Stimulated activated CD8-positive, alpha-beta memory T cell treated with anti-CD3 and anti-CD28 coated beads, Interleukin-7, amount 100 ng/mL, for 48 hours (primary cell): ENCODE measurements around the gene PRPF38B.

Source experiments
- DNase-seq, 2 donors: peaks; one replicate each; pipeline ENCODE4 v3.0.0-alpha.2; 2020; ENCODE audit warnings: low read depth in 1 of 2; ENCODE audit errors: extremely low read depth in 1 of 2

Gene PRPF38B

DNA sequence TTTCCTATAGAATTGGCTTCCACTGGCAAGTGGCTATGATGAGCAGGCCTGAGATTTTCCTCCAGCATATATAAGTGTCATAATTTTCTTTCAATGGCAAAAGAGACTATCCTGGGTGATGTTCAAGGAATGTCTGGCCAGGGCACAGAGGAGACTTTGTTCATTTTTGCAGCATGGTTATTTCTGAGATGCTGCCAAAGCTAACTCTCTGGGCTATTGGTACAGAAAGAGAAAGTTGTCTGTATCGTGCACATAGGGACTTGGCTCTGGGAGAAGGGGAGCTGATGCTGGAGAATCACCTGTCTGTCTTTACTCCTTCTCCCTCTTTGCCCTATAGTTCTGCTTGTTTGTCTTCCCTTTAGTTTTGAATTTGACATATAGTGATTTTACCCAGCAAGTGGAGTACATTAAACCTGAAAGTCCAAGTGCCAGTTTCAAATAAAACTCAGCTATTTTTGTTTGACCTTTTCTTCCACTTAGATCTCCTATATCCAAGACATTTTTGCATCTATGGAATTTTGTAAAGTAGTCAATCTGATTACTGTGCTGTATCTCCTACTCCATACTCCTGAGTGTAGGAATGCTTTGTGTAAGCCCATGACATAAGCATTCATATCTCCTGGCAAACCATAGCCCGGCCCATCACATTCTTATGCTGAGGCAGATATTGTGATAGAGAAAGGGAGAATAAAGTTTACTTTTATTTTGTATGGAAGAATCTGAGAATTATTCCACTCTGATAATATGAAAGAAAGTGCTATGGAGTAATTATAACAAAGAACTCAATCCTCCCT is 24.5 kb downstream of the PRPF38B start:
- no peak for DNase-seq

- no peak for DNase-seq
These were observed 25.7 kb downstream of the PRPF38B start for GRCh38 chr1:108717774-108718316.

DNA sequence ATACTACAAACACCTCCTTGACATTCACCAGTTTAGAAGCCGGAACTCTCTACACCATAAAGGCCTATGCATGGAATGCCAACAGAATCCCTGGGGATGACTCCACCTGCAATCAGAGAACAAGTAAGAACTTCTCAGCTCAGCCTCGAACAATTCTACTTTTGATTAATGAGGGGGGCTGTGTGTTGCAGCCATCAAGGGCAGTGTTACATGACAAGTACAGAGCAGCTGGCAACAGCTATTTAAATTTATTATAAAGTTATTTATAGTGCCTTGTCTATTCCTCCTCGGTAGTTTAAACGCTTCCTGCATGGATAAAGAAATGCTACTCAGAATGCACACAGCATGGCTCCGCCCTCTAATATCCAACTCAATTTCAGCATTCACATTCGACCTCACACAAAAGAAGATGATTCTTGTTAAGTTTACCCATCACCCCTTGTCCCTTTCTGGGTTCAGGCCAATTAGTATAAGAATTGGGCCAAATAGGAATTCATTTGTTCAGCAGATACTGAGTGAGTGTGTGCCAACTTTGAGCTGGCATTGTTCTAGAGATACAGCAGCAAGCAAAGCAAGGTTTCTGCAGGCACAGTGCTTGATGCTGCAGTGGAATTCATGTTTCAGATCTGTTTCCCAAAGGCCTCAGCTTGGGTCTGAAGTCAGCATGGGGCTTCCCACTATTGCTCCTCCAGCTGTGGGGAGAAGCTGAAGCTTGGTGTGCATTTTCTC is 27.0 kb downstream of the PRPF38B start:
- no peak for DNase-seq

DNA sequence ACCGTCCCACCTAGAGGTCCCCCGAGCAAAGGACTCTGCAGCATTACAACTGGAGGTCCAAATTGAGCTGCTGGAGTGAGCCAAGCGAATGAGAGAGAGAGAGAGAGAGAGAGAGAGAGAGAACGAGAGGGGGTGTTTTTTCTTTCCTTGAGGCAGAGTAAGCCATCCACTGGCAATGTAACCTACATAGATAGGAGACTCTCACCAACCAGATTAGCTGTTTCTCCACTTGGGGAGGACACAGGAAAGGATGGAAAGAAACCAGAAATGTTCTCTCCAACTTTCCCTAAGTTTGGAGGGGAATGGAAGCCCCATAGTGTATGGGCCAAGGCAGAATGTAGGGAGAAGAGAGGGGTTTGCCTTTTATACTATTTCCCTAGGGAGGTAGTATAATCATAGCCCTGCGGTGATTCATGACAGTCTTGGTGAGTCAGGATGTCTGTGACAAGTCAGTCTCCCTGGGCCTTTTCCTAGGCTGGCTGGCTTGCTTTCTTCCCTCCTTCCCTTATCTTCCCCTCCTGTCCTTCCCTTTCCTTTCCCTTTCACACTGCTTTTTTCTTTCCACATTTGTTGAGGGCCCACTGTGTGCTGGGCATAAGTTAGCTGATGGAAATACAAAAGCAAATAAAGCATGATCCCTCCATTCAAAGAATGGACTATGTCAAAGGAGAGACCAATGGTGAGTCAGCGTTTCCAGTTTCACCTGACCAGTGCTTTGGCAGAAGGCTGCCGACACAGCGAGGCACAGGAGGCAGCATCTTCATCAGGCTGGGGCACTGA is 27.7 kb downstream of the PRPF38B start:
- DNase-seq = no peak

GRCh38 chr1:108722292-108722691 is 30.2 kb downstream of the PRPF38B start:
- DNase-seq = no peak

- no peak for DNase-seq
These were observed 33.8 kb downstream of the PRPF38B start for GRCh38 chr1:108725906-108726305.

DNA sequence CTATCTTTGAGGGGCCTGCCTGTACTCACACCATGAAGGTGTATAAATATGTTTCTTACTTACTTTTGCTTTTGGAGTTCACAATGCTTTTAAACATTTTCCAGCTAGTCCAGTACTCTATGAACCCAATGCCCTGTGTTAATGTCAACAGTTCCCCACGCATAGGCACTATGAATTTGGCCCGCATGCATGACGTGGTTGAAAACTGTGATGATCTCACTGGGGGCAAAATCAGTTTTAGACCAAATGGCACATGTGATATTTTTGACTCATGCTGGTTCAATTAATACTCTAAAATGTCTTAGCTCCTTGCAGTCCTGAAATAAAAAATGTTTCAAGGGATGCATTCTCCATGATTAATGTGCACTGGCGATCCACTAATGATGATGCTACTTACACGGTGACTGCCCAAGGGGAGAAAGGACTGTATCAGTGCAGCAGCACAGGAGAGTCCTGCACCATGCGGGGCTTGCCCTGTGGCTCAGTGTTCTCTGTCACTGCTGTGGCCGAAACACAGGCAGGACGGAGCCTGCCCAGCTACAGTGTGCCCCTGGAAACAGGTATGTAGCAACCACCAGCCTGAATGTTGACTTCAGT is 36.3 kb downstream of the PRPF38B start:
- no peak for DNase-seq

DNA sequence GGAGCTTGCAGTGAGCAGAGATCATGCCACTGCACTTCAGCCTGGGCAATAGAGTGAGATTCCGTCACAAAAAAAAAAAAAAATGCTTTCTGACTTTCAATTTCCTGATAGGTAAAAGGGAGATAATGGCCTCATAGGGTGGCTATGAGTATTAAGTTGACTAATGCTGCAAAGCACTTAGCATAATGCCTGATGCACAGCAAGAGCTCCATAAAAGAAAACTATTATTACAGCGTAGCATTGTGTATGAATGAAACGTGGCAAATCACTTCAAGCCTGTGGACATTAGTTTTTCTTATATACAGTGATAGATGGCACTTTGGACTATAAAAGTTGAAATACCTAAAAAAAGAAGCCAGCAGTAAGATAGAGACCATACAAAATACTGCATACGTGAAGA is 37.4 kb downstream of the PRPF38B start:
- DNase-seq = no peak

GRCh38 chr1:108732398-108732797 is 40.3 kb downstream of the PRPF38B start:
- DNase-seq = no peak

DNA sequence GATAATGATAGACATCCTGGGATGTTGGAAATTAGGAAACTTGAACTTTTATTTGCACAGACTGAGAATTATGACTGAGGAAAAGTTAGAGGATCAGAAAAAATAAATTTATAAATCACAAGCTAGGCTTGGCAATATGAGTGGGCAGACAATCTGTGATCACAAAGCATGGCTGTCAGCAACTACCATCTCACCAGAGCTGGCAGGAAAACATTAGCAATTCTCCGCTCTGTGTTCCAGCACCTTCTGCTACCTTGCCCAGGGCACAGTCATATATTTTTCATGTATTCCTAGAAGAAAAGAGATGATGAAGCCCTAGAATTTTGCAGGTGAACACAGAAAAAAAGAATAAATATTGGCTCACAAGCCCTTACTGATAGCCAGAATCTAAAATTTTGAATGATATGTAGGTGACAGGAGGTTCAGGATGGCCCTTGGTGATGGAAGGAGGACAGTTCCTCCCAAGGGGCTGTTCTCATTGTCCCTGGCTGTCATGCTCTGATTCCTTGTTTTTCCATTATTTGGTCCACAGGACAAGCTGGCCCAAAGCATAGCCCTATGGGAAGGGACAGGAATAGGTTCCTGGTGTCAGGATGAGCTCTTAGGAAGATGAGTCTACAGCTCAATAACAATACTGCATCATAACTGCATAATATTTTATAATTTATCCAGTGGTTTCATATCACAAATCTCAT is 42.2 kb downstream of the PRPF38B start:
- no peak for DNase-seq

DNA sequence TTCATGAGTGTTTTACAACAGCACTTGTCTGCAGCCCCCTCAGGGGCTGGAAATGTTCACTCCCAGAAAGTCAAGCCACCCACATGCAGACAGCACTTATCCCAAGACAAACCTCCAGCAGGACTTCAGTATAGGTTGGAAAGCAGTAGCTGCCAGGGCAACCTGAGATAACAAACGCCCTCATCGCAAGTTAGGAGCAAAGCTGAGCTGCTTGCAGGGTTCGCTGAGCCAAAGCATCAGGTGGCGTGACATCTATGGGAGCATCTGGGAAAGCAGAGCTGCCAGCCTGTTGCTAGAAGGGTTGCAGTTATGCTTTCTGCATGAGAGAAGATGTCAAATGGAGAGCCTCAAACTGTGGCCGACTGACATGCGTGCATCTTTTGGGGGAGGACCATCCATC is 50.1 kb downstream of the PRPF38B start:
- DNase-seq = no peak

DNA sequence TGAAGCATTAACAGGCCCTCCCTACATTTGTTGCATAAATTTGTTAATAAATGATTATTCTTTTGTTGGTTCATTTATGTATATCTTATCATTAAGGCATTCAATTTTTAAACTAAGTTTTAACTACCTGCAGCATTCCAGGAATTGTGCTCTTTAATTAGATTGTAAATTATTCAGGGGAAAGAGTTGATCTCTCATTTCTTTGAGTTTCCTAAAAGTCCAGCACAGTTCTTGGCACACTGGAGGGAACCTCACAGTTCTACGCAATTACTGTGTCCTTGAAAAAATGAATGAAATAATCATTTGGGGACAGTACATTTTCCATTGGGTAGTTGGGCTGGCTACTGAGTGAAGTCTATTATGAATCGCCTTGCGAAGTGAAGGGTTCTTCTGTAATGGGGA is 53.9 kb downstream of the PRPF38B start:
- no peak for DNase-seq

DNA sequence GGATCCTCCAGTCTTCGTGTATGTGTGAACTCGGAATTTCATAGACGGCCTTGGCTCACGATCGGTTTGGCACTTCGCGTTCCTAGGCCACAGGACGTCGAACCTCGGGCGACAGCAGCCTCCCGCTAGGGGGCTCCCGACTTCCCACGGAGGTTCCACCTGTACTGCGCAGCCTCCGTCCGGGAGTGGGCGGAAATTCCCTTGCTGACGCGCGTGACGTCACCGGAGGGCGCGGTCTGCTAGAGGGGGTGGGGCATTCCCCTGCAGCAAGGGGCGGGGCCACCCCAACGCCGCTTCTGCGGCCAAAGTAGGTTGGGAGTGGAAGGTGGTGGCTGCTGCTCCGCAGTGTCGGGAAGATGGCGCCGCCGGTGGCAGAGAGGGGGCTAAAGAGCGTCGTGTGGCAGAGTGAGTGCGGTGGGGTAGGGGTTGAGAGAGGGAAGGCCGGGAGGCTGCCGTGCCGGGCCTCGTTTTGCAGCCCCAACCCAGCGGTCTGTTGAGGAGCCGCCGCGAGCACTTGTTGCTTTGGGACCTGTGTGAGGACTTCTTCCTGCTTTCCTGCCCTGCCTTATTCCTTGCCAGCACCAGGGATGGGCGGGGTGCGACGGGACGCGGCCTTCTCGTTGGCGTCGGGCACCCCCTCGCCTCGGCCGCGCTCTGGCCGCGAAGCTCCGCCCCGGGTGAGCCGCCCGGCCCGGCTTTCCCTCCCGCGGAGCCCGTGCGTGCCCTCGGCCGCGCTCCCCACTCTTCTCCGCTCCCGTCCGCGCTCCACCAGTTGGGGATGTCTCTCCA is 54.5 kb downstream of the PRPF38B start, which contains the start of gene STXBP3:
Gene STXBP3, plus strand, starts transcription at position 293 of the 789 bp plus-strand sequence. Its CDS starts 64 bp downstream, at position 357.
- peak; percentile 99 to 100 for DNase-seq

DNA sequence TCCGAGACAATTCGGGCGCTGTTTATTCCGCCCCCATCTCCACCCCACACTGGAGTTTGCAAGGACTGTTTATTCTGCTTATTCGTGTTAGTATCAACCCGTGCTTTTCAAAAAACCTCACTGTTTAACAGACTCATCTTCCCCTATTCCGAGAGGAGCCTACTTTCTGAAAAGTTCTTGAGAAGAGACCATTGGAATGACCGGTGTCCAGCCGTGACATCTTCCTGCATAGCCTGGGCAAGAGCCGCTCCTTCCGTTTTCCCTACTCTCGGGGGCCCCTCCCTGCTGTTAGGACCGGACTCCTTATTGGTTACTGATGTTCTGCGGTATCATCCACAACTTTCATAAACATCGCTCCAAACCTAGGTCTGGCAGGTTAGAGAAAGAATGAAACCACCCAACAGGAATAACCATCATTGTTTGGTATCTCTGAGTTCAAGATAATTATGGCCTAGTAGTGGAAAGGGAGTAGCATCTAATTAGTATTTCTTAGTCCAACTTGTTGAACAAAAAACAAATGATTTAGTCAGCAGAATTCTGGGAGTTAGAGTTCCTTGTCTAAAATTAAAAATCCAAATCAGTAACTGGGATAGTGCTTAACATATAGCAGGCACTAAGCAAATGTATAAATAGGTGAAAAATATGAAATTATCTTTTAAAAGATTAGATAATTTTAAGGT is 55.2 kb downstream of the PRPF38B start:
- peak; percentile 6 to 32 for DNase-seq

- no peak for DNase-seq
These were observed 55.8 kb downstream of the PRPF38B start for GRCh38 chr1:108747898-108748297.

DNA sequence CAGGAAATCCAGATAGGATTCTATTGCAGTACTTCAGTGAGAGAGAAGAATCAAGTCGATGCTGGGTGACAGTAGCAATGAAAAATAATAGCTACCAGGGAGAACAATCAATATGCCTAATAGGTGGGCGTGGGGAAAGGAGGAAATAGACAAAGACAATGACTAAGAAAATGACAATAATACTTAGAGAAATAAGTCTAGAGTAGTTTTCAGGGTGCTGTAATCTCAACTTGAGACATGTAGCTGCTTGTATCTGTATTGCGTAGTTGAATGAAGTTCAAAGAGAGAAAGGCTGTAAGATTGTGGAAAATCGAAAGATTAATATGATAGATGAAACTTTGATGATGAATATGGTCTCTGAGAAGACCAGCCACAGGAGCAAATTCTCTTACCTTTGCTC is 57.0 kb downstream of the PRPF38B start:
- no peak for DNase-seq

GRCh38 chr1:108750476-108751181 is 58.5 kb downstream of the PRPF38B start:
- no peak for DNase-seq
